Measurements from ENCODE around the gene PER3. TPM values are rescaled to one million over a fixed set of nuclear protein-coding genes. Genes with fewer than 3 reads are reported as not detected.

The PER3 gene
- total RNA-seq, 1 donor from 2014 or later = 12.5 TPM

DNA sequence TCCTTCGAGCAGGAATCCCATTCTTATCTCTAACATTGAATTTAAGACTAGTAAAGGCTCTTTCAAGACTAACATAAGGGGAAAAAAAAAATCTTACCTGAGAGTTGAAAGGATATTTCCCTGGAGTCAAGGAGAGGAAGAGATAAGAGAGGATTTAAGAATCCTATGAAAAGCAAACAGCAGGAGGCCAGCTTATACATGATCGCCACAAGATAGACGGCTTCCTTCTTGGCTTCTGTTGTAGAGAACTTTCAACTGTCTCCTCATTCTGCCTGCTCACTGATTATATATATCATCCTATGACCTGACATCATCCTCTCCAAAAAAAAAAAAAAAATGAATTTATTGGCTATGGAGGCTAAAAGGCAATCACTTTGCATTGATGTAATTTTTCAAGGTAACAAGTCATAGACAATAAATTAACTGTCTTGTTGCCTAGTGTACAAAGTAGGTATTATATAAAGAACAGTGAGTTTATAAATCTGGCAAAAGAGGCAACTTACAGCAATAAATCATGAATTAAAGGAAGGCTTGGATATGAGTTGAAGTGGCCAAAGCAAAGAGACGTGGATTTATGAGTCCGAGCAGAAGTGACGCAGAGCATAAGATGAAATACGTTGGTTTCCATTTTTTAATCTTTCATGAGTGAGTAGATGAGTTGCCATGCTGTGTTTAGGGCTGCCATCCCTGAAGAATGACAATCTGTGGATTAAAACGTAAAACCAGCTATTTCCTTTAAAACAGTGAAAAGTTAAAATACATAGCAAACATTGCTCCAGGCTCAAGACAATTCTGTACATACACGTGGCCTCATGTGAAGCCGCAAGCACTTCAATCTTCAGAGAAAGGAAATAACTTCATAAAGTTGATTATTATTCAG is 69.0 kb downstream of the PER3 start, which contains the start of gene UTS2:
UTS2 (minus strand) TSS at position 262 of the 880 bp plus-strand sequence; CDS start at position 200, 62 bp downstream.
- TF ChIP-seq, protein P1, sequence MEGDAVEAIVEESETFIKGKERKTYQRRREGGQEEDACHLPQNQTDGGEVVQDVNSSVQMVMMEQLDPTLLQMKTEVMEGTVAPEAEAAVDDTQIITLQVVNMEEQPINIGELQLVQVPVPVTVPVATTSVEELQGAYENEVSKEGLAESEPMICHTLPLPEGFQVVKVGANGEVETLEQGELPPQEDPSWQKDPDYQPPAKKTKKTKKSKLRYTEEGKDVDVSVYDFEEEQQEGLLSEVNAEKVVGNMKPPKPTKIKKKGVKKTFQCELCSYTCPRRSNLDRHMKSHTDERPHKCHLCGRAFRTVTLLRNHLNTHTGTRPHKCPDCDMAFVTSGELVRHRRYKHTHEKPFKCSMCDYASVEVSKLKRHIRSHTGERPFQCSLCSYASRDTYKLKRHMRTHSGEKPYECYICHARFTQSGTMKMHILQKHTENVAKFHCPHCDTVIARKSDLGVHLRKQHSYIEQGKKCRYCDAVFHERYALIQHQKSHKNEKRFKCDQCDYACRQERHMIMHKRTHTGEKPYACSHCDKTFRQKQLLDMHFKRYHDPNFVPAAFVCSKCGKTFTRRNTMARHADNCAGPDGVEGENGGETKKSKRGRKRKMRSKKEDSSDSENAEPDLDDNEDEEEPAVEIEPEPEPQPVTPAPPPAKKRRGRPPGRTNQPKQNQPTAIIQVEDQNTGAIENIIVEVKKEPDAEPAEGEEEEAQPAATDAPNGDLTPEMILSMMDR (IDR thresholded peaks at IDR 0.05; ENCODE audit: borderline replicate concordance) = no peak
- intact Hi-C loops (cut with micrococcal nuclease) = no loop called here
- Histone ChIP-seq H3K36me3 (no peaks in the 10 kb centered on the region), H3K27ac (replicated peaks) (no peak within 1 kb of the TSS), H3K4me1 (no peaks in the 10 kb centered on the region), H3K27me3 (ENCODE audit: low read depth) (peaks cover 4% of the 10 kb centered on the region), H3K9me3 (replicated peaks) (no peaks in the 10 kb centered on the region), H3K4me3 (no peak within 1 kb of the TSS)
- DNase-seq = no peak

DNA sequence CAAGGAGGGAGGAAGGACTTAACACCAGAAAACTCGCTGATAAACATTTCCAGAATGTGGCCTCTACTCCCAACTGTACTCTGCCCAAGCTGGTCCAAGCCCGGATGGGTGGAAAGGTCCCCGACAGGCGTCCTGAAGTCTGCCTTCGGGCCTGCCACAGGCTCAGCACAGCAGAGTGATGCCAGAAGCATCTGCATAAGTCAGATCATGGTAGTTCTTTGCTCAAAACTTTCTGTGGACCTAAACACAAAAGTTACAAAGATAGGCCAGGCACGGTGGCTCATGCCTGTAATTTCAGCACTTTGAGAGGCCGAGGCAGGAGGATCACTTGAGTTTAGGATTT is 69.6 kb downstream of the PER3 start:
- H3K27me3 ChIP-seq (ENCODE audit: low read depth) = peaks cover 4% of the 10 kb centered on the region
- H3K27ac ChIP-seq (replicated peaks) = no peak overlapping the region
- H3K4me1 ChIP-seq = no peaks in the 10 kb centered on the region
- H3K9me3 ChIP-seq (replicated peaks) = no peaks in the 10 kb centered on the region
- TF ChIP-seq, protein P1 (IDR thresholded peaks at IDR 0.05; ENCODE audit: borderline replicate concordance) = no peak
- no peak for DNase-seq
- H3K4me3 ChIP-seq = no peak overlapping the region
- intact Hi-C loops (cut with micrococcal nuclease) = no loop called here
- no peaks in the 10 kb centered on the region for H3K36me3 ChIP-seq

DNA sequence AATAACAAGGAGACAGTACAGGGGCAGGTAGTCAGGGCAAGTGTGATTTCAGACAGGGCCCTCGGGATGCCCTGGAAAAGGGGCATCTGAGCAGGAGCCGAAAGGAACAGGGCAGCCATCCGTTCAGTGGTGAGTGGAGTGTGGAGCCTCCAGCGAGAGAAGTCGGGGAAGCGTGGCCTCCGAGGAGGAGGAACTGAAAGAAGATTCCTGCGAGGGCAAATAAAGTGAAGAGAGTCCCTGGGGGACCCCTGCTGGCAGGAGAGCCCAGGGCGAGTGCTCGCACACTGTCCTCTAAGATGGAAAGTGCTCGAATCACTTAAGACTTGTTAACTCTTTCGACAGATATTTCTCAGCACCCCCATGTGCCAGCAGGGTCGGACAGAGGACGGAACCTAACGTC is 72.3 kb downstream of the PER3 start:
- intact Hi-C loops (cut with micrococcal nuclease) = no loop called here
- TF ChIP-seq, protein P1 (IDR thresholded peaks at IDR 0.05; ENCODE audit: borderline replicate concordance) = no peak
- H3K9me3 ChIP-seq (replicated peaks) = no peaks in the 10 kb centered on the region
- DNase-seq = no peak
- H3K27me3 ChIP-seq (ENCODE audit: low read depth) = peaks cover 4% of the 10 kb centered on the region
- no peak overlapping the region for H3K4me3 ChIP-seq
- H3K4me1 ChIP-seq = no peaks in the 10 kb centered on the region
- H3K27ac ChIP-seq (replicated peaks) = no peak overlapping the region
- no peaks in the 10 kb centered on the region for H3K36me3 ChIP-seq

DNA sequence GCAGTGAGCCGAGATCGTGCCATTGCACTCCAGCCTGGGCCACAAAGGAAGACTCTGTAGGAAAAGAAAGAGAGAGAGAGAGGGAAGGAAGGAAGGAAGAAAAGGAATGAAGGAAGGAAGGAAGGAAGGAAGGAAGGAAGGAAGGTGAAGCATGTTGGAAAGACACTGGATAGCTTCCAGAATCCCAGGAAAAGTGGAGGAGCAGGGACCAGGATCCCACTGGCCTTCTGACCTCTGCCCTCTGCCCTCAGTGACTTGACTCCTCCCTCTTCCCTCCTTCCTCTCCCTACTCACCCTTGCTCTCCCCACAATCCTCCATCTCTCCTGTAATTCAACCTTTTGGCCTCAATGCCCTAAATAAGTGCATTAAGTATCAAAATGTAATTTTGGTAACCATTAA is 72.9 kb downstream of the PER3 start:
- Histone ChIP-seq H3K27me3 (ENCODE audit: low read depth) (peaks cover 4% of the 10 kb centered on the region), H3K27ac (replicated peaks) (no peak overlapping the region), H3K36me3 (no peaks in the 10 kb centered on the region), H3K4me3 (no peak overlapping the region), H3K4me1 (no peaks in the 10 kb centered on the region), H3K9me3 (replicated peaks) (no peaks in the 10 kb centered on the region)
- intact Hi-C loops (cut with micrococcal nuclease) = no loop called here
- no peak for DNase-seq
- TF ChIP-seq, protein P1 (IDR thresholded peaks at IDR 0.05; ENCODE audit: borderline replicate concordance) = no peak

DNA sequence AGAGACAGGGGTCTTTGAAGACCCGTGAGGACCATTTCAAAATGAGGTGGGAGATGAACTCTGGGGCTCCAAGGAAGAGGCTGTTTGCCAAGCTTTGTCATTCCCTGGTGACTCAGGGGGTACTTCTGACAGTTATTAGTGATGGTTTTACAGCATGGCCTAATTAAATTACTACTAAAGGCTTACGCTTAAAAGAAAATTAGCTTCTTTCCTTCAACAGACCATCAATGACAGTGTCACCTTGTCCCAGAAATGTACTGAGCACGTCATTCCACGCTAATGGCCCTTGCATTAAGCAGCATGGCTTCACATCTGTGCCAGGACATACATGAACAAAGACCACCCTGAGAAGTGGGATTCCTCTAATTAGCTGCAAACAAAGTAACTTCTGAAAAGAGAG is 73.9 kb downstream of the PER3 start:
- no peak overlapping the region for H3K27ac ChIP-seq (replicated peaks)
- no peaks in the 10 kb centered on the region for H3K36me3 ChIP-seq
- H3K27me3 ChIP-seq (ENCODE audit: low read depth) = peaks cover 4% of the 10 kb centered on the region
- H3K4me1 ChIP-seq = no peaks in the 10 kb centered on the region
- intact Hi-C loops (cut with micrococcal nuclease) = no loop called here
- DNase-seq = no peak
- no peak overlapping the region for H3K4me3 ChIP-seq
- TF ChIP-seq, protein P1 (IDR thresholded peaks at IDR 0.05; ENCODE audit: borderline replicate concordance) = no peak
- H3K9me3 ChIP-seq (replicated peaks) = no peaks in the 10 kb centered on the region
